ENCODE results near the gene RPS6KL1.
A peak's percentile ranks its signal among the peaks of the same experiment; 100 is the strongest.

The RPS6KL1 gene

GRCh38 chr14:74940956-74941565 is 18.0 kb upstream of the RPS6KL1 start:
- H3K9ac ChIP-seq (ENCODE audit: low read depth, low read length) = no peak overlapping the region
- DNase-seq (no peak), ATAC-seq (ENCODE audit: insufficient read depth, low read depth) (no peak)
- no peaks in the 10 kb centered on the region for H4K20me1 ChIP-seq (ENCODE audit: insufficient read depth, low read length)
- no peak overlapping the region for H3K4me3 ChIP-seq (ENCODE audit: low read depth in 1 of 2, low read length in 2 of 2)
- H3K4me1 ChIP-seq (ENCODE audit: insufficient read depth, low read length) = no peaks in the 10 kb centered on the region
- H3K79me2 ChIP-seq (ENCODE audit: insufficient read depth, low read length) = no peaks in the 10 kb centered on the region
- no peaks in the 10 kb centered on the region for H3K36me3 ChIP-seq (ENCODE audit: insufficient read depth, low read length)
- no peak for TF ChIP-seq EZH2 (IDR thresholded peaks at IDR 0.05; ENCODE audit: borderline replicate concordance, low read depth, low read length, severe bottlenecking)
- TF ChIP-seq, protein P1, sequence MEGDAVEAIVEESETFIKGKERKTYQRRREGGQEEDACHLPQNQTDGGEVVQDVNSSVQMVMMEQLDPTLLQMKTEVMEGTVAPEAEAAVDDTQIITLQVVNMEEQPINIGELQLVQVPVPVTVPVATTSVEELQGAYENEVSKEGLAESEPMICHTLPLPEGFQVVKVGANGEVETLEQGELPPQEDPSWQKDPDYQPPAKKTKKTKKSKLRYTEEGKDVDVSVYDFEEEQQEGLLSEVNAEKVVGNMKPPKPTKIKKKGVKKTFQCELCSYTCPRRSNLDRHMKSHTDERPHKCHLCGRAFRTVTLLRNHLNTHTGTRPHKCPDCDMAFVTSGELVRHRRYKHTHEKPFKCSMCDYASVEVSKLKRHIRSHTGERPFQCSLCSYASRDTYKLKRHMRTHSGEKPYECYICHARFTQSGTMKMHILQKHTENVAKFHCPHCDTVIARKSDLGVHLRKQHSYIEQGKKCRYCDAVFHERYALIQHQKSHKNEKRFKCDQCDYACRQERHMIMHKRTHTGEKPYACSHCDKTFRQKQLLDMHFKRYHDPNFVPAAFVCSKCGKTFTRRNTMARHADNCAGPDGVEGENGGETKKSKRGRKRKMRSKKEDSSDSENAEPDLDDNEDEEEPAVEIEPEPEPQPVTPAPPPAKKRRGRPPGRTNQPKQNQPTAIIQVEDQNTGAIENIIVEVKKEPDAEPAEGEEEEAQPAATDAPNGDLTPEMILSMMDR (IDR thresholded peaks at IDR 0.05; ENCODE audit: borderline replicate concordance, extremely low read depth, low read length, poor library complexity, severe bottlenecking) = no peak
- H3K9me3 ChIP-seq (ENCODE audit: insufficient read depth, low read length, severe bottlenecking) = no peaks in the 10 kb centered on the region
- H3K27ac ChIP-seq (ENCODE audit: low read length) = no peak overlapping the region
- H2AFZ ChIP-seq (ENCODE audit: low read depth, low read length) = no peak overlapping the region
- no peak overlapping the region for H3K4me2 ChIP-seq (ENCODE audit: insufficient read depth, low read length)
- H3K27me3 ChIP-seq (ENCODE audit: insufficient read depth, low read length, poor library complexity) = no peaks in the 10 kb centered on the region

DNA sequence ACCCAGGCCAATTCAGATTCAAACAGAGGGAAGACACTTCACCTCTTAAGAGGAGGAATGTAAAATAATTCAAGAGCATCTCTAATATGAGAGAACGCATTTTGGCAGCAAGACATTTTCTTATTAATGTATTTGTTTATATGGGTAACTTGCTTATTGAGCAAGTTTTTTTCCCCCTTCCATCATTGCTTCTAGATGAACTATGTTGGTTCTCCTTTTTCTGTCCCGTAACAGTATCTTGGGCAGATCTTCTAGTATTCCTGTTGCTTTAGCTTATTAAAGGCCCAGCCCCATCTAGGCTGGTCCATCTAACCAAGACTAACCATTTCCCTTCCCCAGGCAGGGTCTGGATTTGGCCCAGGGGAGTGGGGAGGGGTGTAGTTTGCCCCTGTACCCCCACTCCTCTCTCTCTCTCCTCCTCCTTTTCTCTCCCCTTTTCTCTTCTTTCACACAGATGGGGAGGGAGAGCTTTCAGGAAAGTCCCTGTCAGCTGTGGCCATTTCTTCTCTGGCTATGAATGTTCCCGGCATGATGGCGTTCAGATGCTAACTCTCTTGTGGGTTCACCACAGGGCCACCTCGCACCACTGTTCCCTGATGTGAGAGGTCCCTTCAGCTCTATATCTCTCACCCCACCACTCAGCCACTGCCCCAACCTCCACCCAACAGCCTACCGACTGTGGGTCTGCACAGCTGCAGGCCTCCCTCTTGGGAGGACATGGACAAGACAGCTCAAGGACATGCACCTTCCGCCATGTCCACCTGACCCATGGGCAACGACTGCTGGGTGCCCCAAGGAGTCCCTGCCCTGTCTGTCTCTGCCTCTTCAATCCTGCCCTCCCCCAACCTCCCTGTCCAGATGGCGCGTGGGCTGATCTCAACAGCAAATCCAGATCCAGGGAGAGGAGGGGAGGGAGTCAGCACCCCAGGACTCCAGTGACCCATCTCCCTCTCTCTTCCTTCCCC is 15.8 kb upstream of the RPS6KL1 start:
- Histone ChIP-seq H2AFZ (ENCODE audit: low read depth, low read length) (no peak overlapping the region), H3K4me1 (ENCODE audit: insufficient read depth, low read length) (no peaks in the 10 kb centered on the region), H3K4me3 (ENCODE audit: low read depth in 1 of 2, low read length in 2 of 2) (no peak overlapping the region), H3K9me3 (ENCODE audit: insufficient read depth, low read length, severe bottlenecking) (no peaks in the 10 kb centered on the region), H4K20me1 (ENCODE audit: insufficient read depth, low read length) (no peaks in the 10 kb centered on the region), H3K9ac (ENCODE audit: low read depth, low read length) (no peak overlapping the region), H3K79me2 (ENCODE audit: insufficient read depth, low read length) (no peaks in the 10 kb centered on the region), H3K36me3 (ENCODE audit: insufficient read depth, low read length) (no peaks in the 10 kb centered on the region), H3K27ac (ENCODE audit: low read length) (no peak overlapping the region), H3K4me2 (ENCODE audit: insufficient read depth, low read length) (no peak overlapping the region), H3K27me3 (ENCODE audit: insufficient read depth, low read length, poor library complexity) (no peaks in the 10 kb centered on the region)
- TF ChIP-seq EZH2 (IDR thresholded peaks at IDR 0.05; ENCODE audit: borderline replicate concordance, low read depth, low read length, severe bottlenecking) = no peak
- TF ChIP-seq, protein P1 (IDR thresholded peaks at IDR 0.05; ENCODE audit: borderline replicate concordance, extremely low read depth, low read length, poor library complexity, severe bottlenecking) = no peak
- DNase-seq = no peak
- ATAC-seq (ENCODE audit: insufficient read depth, low read depth) = no peak

DNA sequence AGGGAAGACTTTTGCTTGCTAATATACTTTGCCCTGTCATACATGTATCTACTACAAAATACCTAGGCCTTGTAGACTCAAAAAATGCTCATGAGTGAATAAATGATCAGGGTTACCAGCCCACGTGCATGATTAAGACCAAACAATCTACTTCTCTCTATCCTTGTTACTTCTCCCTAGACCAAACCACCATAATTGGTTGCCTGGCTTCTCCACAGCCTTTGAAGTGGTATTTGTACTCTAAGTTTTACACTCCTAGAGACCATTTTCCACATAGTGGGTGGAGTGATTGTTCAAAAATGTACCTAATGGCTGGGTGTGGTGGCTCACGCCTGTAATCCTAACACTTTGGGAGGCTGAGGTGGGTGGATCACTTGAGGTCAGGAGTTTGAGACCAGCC is 14.1 kb upstream of the RPS6KL1 start:
- no peak overlapping the region for H3K27ac ChIP-seq (ENCODE audit: low read length)
- H3K36me3 ChIP-seq (ENCODE audit: insufficient read depth, low read length) = no peaks in the 10 kb centered on the region

More for the DNA sequence above, 14.1 kb upstream of the RPS6KL1 start:
- DNase-seq (no peak), ATAC-seq (ENCODE audit: insufficient read depth, low read depth) (0 out of 3 replicates have a peak, but pooled peaks have one; percentile 50)
- H3K4me1 ChIP-seq (ENCODE audit: insufficient read depth, low read length) = no peaks in the 10 kb centered on the region
- H3K4me3 ChIP-seq (ENCODE audit: low read depth in 1 of 2, low read length in 2 of 2) = no peak overlapping the region
- no peak overlapping the region for H2AFZ ChIP-seq (ENCODE audit: low read depth, low read length)
- no peak overlapping the region for H3K4me2 ChIP-seq (ENCODE audit: insufficient read depth, low read length)
- no peak for TF ChIP-seq EZH2 (IDR thresholded peaks at IDR 0.05; ENCODE audit: borderline replicate concordance, low read depth, low read length, severe bottlenecking)
- TF ChIP-seq, protein P1 (IDR thresholded peaks at IDR 0.05; ENCODE audit: borderline replicate concordance, extremely low read depth, low read length, poor library complexity, severe bottlenecking) = no peak
- no peaks in the 10 kb centered on the region for H3K79me2 ChIP-seq (ENCODE audit: insufficient read depth, low read length)
- H3K9me3 ChIP-seq (ENCODE audit: insufficient read depth, low read length, severe bottlenecking) = no peaks in the 10 kb centered on the region
- H4K20me1 ChIP-seq (ENCODE audit: insufficient read depth, low read length) = no peaks in the 10 kb centered on the region
- H3K9ac ChIP-seq (ENCODE audit: low read depth, low read length) = no peak overlapping the region
- H3K27me3 ChIP-seq (ENCODE audit: insufficient read depth, low read length, poor library complexity) = no peaks in the 10 kb centered on the region

Measured in DND-41 (cell line).